Stomach (tissue), 4 donors: ENCODE results near the gene NOS3.

ENCODE experiments used
- CTCF ChIP-seq, 7 experiments: fragments of 450-650 bp in 4 of 7; fragments of 200-600 bp in 3 of 7; sonication (generic) in 3 of 7; IDR thresholded peaks; one replicate each; pipeline ENCODE4 v1.5.1; 2016 to 2019; ENCODE audit warnings: antibody characterized with exemption in 7 of 7, control low read depth in 2 of 7, mild to moderate bottlenecking in 1 of 7
- EP300 ChIP-seq: sonication (generic); formaldehyde crosslinking; IDR thresholded peaks from one replicate; pipeline ENCODE4 v1.6.1; 2017; ENCODE audit warnings: antibody characterized with exemption
- POLR2A ChIP-seq, 4 donors: fragments of 450-650 bp; IDR thresholded peaks; one replicate each; pipeline ENCODE4 v1.6.1; 2016; ENCODE audit warnings: antibody characterized with exemption in 4 of 4, control low read depth in 2 of 4, mild to moderate bottlenecking in 1 of 4, moderate library complexity in 1 of 4
- POLR2AphosphoS5 ChIP-seq, 3 donors: sonication (generic); formaldehyde crosslinking; IDR thresholded peaks; one replicate each; pipeline ENCODE4 v1.6.1; 2016; ENCODE audit warnings: antibody characterized with exemption in 3 of 3

GRCh38 chr7:151035902-151036301 lies 45.1 kb downstream of the NOS3 start:
- no peak for TF ChIP-seq CTCF (IDR thresholded peaks at IDR 0.05)
- TF ChIP-seq EP300: no peak
- no peak for TF ChIP-seq POLR2A (IDR thresholded peaks at IDR 0.05)
- TF ChIP-seq POLR2AphosphoS5 (IDR thresholded peaks at IDR 0.05): no peak
